HEK293T (cell line): ENCODE data around the gene RCSD1.

Experiments used
- BHLHE40 ChIP-seq: fragments of 450-650 bp; IDR thresholded peaks from 2 replicates; pipeline ENCODE4 v1.6.1; 2016; ENCODE audit warnings: mild to moderate bottlenecking, moderate library complexity, borderline replicate concordance
- ELF4 ChIP-seq: fragments of 450-650 bp; IDR thresholded peaks from 2 replicates; pipeline ENCODE4 v1.6.1; 2017; ENCODE audit warnings: antibody characterized with exemption
- FOXK2 ChIP-seq: fragments of 450-650 bp; IDR thresholded peaks from 2 replicates; pipeline ENCODE4 v1.6.1; 2016; ENCODE audit warnings: mild to moderate bottlenecking
- HDGF ChIP-seq: fragments of 450-650 bp; IDR thresholded peaks from 2 replicates; pipeline ENCODE4 v1.6.1; 2017; ENCODE audit warnings: antibody characterized with exemption, borderline replicate concordance
- LEF1 ChIP-seq: fragments of 450-650 bp; IDR thresholded peaks from 2 replicates; pipeline ENCODE4 v1.6.1; 2017; ENCODE audit warnings: mild to moderate bottlenecking, borderline replicate concordance
- PKNOX1 ChIP-seq: fragments of 450-650 bp; IDR thresholded peaks from 2 replicates; pipeline ENCODE4 v1.6.1; 2016
- SP1 ChIP-seq: fragments of 450-650 bp; IDR thresholded peaks from 2 replicates; pipeline ENCODE4 v1.6.1; 2017
- TARDBP ChIP-seq: fragments of 450-650 bp; IDR thresholded peaks from 2 replicates; pipeline ENCODE4 v1.6.1; 2016

DNA sequence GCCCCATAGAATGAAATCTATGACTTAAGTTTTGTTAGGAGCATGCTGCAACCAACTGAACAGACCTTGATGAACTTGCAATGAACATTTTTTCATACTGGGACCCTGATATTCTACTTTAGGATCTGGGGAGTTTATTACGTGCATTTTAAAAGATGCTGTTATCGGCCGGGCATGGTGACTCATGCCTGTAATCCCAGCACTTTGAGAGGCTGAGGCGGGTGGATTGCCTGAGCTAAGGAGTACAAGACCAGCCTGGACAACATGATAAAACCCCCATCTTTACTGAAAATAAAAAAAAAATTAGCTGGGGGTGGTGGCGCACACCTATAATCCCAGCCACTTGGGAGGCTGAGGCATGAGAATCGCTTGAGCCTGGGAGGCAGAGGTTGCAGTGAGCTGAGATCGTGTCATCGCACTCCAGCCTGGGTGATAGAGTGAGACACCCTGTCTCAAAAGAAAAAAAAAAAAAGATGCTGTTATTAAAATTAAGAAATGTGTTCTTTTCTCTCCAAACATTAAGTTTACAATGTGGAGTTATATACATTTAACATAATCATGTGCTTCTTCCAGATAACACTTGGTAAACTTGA lies 98.9 kb downstream of the RCSD1 start:
- no peak for TF ChIP-seq FOXK2
- TF ChIP-seq LEF1 = no peak
- TF ChIP-seq SP1 = no peak
- TF ChIP-seq ELF4 = no peak
- TF ChIP-seq PKNOX1 = no peak
- TF ChIP-seq TARDBP = no peak
- no peak for TF ChIP-seq BHLHE40
- TF ChIP-seq HDGF = no peak
